RWPE2 (cell line): ENCODE results near the gene OS9.
"Not testable (repeated sequence)": the region's sequence is repeated elsewhere in the genome, so short reads cannot be mapped to it uniquely, and the experiment has no call there.

Experiments used
- ATAC-seq: fragments of 200-7000 bp; cut with Tn5 transposase; 3 replicates; pipeline ENCODE4 v1.9.1; 2021; ENCODE audit warnings: low read depth
- DNase-seq: peaks from one replicate; pipeline ENCODE4 v3.0.0-alpha.2; 2020; ENCODE audit warnings: low spot score
- H3K27ac ChIP-seq: fragments of 450-650 bp; 2 replicates; pipeline ENCODE4 v1.5.1; 2017; ENCODE audit warnings: mild to moderate bottlenecking; ENCODE audit not compliant: poor library complexity, severe bottlenecking
- H3K27me3 ChIP-seq: fragments of 250-450 bp; sonication (Bioruptor Pico); 2 replicates; pipeline ENCODE4 v1.5.1; 2021; ENCODE audit warnings: mild to moderate bottlenecking, moderate library complexity; ENCODE audit not compliant: insufficient read depth, poor library complexity, severe bottlenecking
- H3K36me3 ChIP-seq: fragments of 250-450 bp; sonication (Bioruptor Pico); 2 replicates; pipeline ENCODE4 v1.5.1; 2020; ENCODE audit warnings: low read depth, mild to moderate bottlenecking, moderate library complexity
- H3K4me1 ChIP-seq: fragments of 250-450 bp; sonication (Bioruptor Pico); 2 replicates; pipeline ENCODE4 v1.5.1; 2021; ENCODE audit warnings: mild to moderate bottlenecking, moderate library complexity; ENCODE audit not compliant: insufficient read depth, poor library complexity, severe bottlenecking
- H3K4me3 ChIP-seq: fragments of 250-450 bp; sonication (Bioruptor Pico); 2 replicates; pipeline ENCODE4 v1.5.1; 2021; ENCODE audit warnings: mild to moderate bottlenecking, moderate library complexity; ENCODE audit not compliant: severe bottlenecking
- H3K9me3 ChIP-seq: fragments of 250-450 bp; sonication (Bioruptor Pico); 2 replicates; pipeline ENCODE4 v1.5.1; 2021; ENCODE audit warnings: mild to moderate bottlenecking, moderate library complexity; ENCODE audit not compliant: severe bottlenecking
- TF ChIP-seq, protein P1 (sequence below): fragments of 450-650 bp; IDR thresholded peaks from one replicate; pipeline ENCODE4 v1.5.1; 2017; ENCODE audit warnings: mild to moderate bottlenecking, moderate library complexity; ENCODE audit not compliant: poor library complexity, severe bottlenecking

The OS9 gene

DNA sequence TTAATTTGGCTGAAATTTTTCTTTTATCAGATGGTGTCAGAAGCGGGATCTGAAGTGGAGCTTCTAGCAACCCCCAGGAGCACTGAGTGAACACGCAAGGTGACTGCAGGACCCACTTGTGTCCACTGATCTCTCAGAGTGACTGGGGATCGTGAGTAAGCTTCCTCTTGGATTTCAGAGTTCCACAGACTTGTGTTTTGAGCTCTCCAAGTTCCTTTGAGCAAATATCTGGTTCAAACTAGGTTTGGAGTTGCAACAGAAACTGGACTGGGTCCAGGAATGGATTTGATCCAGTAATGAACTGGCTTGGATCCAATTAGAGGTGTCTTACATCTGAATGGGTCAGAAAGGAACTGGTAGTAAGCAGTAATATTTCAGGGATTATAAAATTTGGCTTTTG is 36.2 kb upstream of the OS9 start:
- H3K36me3 ChIP-seq: no peaks in the 10 kb centered on the region
- H3K27me3 ChIP-seq: no peaks in the 10 kb centered on the region
- no peaks in the 10 kb centered on the region for H3K4me1 ChIP-seq
- peaks cover 15% of the 10 kb centered on the region for H3K9me3 ChIP-seq
- H3K4me3 ChIP-seq: no peak overlapping the region
- DNase-seq: no peak
- H3K27ac ChIP-seq: no peak overlapping the region
- peak; percentile 14; the same call in 1 of the 3 replicates for ATAC-seq
- TF ChIP-seq, protein P1, sequence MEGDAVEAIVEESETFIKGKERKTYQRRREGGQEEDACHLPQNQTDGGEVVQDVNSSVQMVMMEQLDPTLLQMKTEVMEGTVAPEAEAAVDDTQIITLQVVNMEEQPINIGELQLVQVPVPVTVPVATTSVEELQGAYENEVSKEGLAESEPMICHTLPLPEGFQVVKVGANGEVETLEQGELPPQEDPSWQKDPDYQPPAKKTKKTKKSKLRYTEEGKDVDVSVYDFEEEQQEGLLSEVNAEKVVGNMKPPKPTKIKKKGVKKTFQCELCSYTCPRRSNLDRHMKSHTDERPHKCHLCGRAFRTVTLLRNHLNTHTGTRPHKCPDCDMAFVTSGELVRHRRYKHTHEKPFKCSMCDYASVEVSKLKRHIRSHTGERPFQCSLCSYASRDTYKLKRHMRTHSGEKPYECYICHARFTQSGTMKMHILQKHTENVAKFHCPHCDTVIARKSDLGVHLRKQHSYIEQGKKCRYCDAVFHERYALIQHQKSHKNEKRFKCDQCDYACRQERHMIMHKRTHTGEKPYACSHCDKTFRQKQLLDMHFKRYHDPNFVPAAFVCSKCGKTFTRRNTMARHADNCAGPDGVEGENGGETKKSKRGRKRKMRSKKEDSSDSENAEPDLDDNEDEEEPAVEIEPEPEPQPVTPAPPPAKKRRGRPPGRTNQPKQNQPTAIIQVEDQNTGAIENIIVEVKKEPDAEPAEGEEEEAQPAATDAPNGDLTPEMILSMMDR: no peak

GRCh38 chr12:57658890-57659289 is 35.0 kb upstream of the OS9 start:
- no peak for ATAC-seq
- Histone ChIP-seq H3K4me3 (no peak overlapping the region), H3K9me3 (peaks cover 15% of the 10 kb centered on the region), H3K36me3 (no peaks in the 10 kb centered on the region), H3K4me1 (no peaks in the 10 kb centered on the region), H3K27me3 (no peaks in the 10 kb centered on the region), H3K27ac (no peak overlapping the region)
- no peak for DNase-seq
- TF ChIP-seq, protein P1: no peak

DNA sequence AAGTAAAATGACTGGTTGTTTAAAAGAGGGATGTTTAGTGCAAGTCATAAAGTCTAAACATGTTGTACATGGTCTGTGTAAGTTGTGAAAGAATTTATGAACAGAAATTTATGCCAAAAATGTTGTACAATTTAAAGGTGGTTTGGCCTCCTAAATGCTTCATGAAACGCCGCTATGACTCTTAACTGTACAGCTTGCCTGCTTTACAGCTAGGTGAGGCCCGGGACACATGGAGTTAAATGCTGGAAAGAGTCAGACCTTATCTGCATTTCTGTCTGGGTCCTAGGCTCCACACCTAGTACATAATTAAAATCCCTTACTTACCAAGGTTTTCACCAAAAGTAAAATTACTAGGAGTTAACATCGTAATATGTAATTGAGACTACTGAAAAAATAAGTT is 32.6 kb upstream of the OS9 start:
- Histone ChIP-seq H3K27me3 (no peaks in the 10 kb centered on the region), H3K4me3 (no peak overlapping the region), H3K4me1 (no peaks in the 10 kb centered on the region), H3K36me3 (no peaks in the 10 kb centered on the region), H3K27ac (no peak overlapping the region), H3K9me3 (peaks cover 15% of the 10 kb centered on the region)
- no peak for ATAC-seq
- TF ChIP-seq, protein P1: no peak
- no peak for DNase-seq

DNA sequence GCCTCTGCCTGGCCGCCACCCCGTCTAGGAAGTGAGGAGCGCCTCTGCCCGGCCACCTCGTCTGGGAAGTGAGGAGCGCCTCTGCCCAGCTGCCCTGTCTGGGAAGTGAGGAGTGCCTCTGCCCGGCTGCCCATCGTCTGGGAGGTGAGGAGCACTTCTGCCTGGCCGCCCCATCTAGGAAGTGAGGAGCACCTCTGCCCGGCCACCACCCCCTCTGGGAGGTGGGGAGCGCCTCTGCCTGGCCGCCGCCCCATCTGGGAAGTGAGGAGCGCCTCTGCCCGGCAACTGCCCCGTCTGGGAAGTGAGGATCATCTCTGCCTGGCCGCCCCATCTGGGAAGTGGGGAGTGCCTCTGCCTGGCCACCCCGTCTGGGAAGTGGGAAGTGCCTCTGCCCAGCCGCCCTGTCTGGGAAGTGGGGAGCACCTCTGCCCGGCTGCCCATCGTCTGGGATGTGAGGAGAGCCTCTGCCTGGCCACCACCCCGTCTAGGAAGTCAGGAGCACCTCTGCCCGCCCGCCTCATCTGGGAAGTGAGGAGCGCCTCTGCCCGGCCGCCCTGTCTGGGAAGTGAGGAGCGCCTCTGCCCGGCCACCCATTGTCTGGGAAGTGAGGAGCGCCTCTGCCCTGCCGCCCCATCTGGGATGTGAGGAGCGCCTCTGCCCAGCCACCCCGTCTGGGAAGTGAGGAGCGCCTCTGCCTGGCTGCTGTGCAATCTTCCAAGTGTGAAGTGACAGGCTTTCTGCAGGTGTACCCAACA is 28.7 kb upstream of the OS9 start:
- H3K9me3 ChIP-seq: peaks cover 15% of the 10 kb centered on the region

DNA sequence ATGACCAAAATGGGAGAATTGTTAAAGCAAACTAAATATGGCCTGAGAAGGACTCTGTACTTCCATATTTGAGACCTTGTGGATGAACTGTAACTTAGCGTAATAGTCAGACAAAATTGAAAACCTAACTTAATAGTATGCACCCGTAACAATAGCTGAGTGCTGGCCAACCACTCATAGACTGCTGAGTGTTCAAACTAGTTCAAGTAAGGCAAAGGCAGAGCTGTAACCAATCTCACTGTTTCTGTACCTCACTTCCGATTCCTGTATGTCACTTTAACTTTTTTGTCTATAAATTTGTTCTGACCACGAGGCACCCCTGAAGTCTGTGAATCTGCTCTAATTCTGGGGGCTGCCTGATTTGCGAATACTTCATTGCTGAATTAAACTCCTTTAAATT is 27.0 kb upstream of the OS9 start:
- ATAC-seq (no peak), DNase-seq (no peak)
- TF ChIP-seq, protein P1: no peak
- no peaks in the 10 kb centered on the region for H3K4me1 ChIP-seq
- H3K27me3 ChIP-seq: no peaks in the 10 kb centered on the region
- H3K4me3 ChIP-seq: no peak overlapping the region
- H3K9me3 ChIP-seq: peaks cover 6% of the 10 kb centered on the region
- no peak overlapping the region for H3K27ac ChIP-seq
- H3K36me3 ChIP-seq: no peaks in the 10 kb centered on the region

More for the DNA sequence above, 28.7 kb upstream of the OS9 start:
- not testable (repeated sequence) for H3K27ac ChIP-seq, H3K4me1 ChIP-seq, H3K4me3 ChIP-seq, H3K36me3 ChIP-seq, DNase-seq, ATAC-seq, H3K27me3 ChIP-seq

GRCh38 chr12:57669691-57670090 is 24.2 kb upstream of the OS9 start:
- not testable (repeated sequence) for ATAC-seq, H3K4me3 ChIP-seq, H3K27ac ChIP-seq, H3K9me3 ChIP-seq, H3K36me3 ChIP-seq, DNase-seq, H3K27me3 ChIP-seq, H3K4me1 ChIP-seq

DNA sequence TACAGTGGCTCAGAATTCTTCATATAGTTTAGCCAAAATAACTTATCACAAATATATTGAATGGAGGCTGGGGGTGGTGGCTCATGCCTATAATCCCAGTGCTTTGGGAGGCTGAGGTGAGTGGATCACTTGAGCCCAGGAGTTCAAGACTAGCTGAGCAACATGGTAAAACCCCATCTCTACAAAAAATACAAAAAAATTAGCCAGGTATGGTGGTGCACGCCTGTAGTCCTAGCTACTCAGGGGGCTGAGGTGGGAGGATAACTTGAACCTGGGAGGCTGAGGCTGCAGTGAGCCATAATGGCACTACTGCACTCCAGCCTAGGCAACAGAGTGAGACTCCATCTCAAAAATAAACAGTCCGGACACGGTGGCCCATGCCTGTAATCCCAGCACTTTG is 22.1 kb upstream of the OS9 start:
- DNase-seq, H3K9me3 ChIP-seq, H3K27ac ChIP-seq, ATAC-seq, H3K4me3 ChIP-seq, H3K4me1 ChIP-seq, H3K27me3 ChIP-seq, H3K36me3 ChIP-seq: not testable (repeated sequence)
